ENCODE data around the gene TLE2.
"Not testable (repeated sequence)": the region's sequence is repeated elsewhere in the genome, so short reads cannot be mapped to it uniquely, and the experiment has no call there.

Gene TLE2

GRCh38 chr19:2970201-2970835 is 58.8 kb downstream of the TLE2 start:
- DNase-seq (ENCODE audit: low spot score) = no peak
- TF ChIP-seq CTCF (IDR thresholded peaks at IDR 0.05; ENCODE audit: extremely low read depth, missing control alignments) = no peak

- no peak for DNase-seq (ENCODE audit: low spot score)
- no peak for TF ChIP-seq CTCF (IDR thresholded peaks at IDR 0.05; ENCODE audit: extremely low read depth, missing control alignments)
Observed at GRCh38 chr19:2969104-2969504, 60.0 kb downstream of the TLE2 start.

- DNase-seq (ENCODE audit: low spot score) = no peak
- TF ChIP-seq CTCF (IDR thresholded peaks at IDR 0.05; ENCODE audit: extremely low read depth, missing control alignments) = no peak
Observed at GRCh38 chr19:2967972-2968371, 61.1 kb downstream of the TLE2 start.

GRCh38 chr19:2964874-2965273 is 64.2 kb downstream of the TLE2 start:
- no peak for DNase-seq (ENCODE audit: low spot score)
- no peak for TF ChIP-seq CTCF (IDR thresholded peaks at IDR 0.05; ENCODE audit: extremely low read depth, missing control alignments)

GRCh38 chr19:2963631-2964030 is 65.4 kb downstream of the TLE2 start:
- not testable (repeated sequence) for DNase-seq (ENCODE audit: low spot score)

GRCh38 chr19:2963122-2963521 is 66.0 kb downstream of the TLE2 start:
- no peak for TF ChIP-seq CTCF (IDR thresholded peaks at IDR 0.05; ENCODE audit: extremely low read depth, missing control alignments)
- no peak for DNase-seq (ENCODE audit: low spot score)

- peak; percentile 56 for DNase-seq (ENCODE audit: low spot score)
Observed at GRCh38 chr19:2962018-2962670, 66.9 kb downstream of the TLE2 start.

More at GRCh38 chr19:2962018-2962670, 66.9 kb downstream of the TLE2 start:
- TF ChIP-seq CTCF (IDR thresholded peaks at IDR 0.05; ENCODE audit: extremely low read depth, missing control alignments) = peak; percentile 35

Measured in GM20000 (cell line).